HEK293 (cell line): ENCODE data around the gene NUCB1.

Source experiments
- GLI4 ChIP-seq: fragments of 450-650 bp; formaldehyde crosslinking; IDR thresholded peaks from 2 replicates; pipeline ENCODE4 v1.5.1; 2016; ENCODE audit warnings: missing biosample characterization, missing genetic modification characterization
- KLF1 ChIP-seq: fragments of 450-650 bp; formaldehyde crosslinking; IDR thresholded peaks from 2 replicates; pipeline ENCODE4 v1.5.1; 2016; ENCODE audit warnings: missing biosample characterization, missing genetic modification characterization
- KLF8 ChIP-seq: fragments of 450-650 bp; formaldehyde crosslinking; IDR thresholded peaks from 2 replicates; pipeline ENCODE4 v1.5.1; 2016; ENCODE audit warnings: missing biosample characterization, missing genetic modification characterization
- PRDM10 ChIP-seq: fragments of 450-650 bp; formaldehyde crosslinking; IDR thresholded peaks from 2 replicates; pipeline ENCODE4 v1.5.1; 2016; ENCODE audit warnings: missing biosample characterization, missing genetic modification characterization
- PRDM4 ChIP-seq: fragments of 450-650 bp; formaldehyde crosslinking; IDR thresholded peaks from 2 replicates; pipeline ENCODE4 v1.5.1; 2017; ENCODE audit warnings: missing biosample characterization, missing genetic modification characterization
- ZFP69B ChIP-seq: fragments of 450-650 bp; formaldehyde crosslinking; IDR thresholded peaks from 2 replicates; pipeline ENCODE4 v1.5.1; 2016; ENCODE audit warnings: missing biosample characterization, missing genetic modification characterization
- ZNF121 ChIP-seq: fragments of 450-650 bp; formaldehyde crosslinking; IDR thresholded peaks from 2 replicates; pipeline ENCODE4 v1.5.1; 2016; ENCODE audit warnings: missing biosample characterization, missing genetic modification characterization
- ZNF174 ChIP-seq: fragments of 450-650 bp; formaldehyde crosslinking; IDR thresholded peaks from 2 replicates; pipeline ENCODE4 v1.5.0; 2017; ENCODE audit warnings: missing biosample characterization, mild to moderate bottlenecking, missing genetic modification characterization
- ZNF214 ChIP-seq: fragments of 450-650 bp; formaldehyde crosslinking; IDR thresholded peaks from 2 replicates; pipeline ENCODE4 v1.5.1; 2017; ENCODE audit warnings: missing biosample characterization, mild to moderate bottlenecking, missing genetic modification characterization, borderline replicate concordance
- ZNF335 ChIP-seq: fragments of 450-650 bp; formaldehyde crosslinking; conservative IDR thresholded peaks from 2 replicates; pipeline ENCODE4 v1.5.1; 2016; ENCODE audit warnings: missing biosample characterization, missing genetic modification characterization
- ZNF341 ChIP-seq: fragments of 450-650 bp; formaldehyde crosslinking; IDR thresholded peaks from 2 replicates; pipeline ENCODE4; 2016; ENCODE audit warnings: low read depth, missing biosample characterization, missing genetic modification characterization
- ZNF501 ChIP-seq: fragments of 450-650 bp; formaldehyde crosslinking; IDR thresholded peaks from 2 replicates; pipeline ENCODE4 v1.5.1; 2016; ENCODE audit warnings: missing biosample characterization, missing genetic modification characterization
- ZNF624 ChIP-seq: fragments of 450-650 bp; formaldehyde crosslinking; IDR thresholded peaks from 2 replicates; pipeline ENCODE4 v1.5.1; 2017; ENCODE audit warnings: missing biosample characterization, missing genetic modification characterization
- ZNF626 ChIP-seq: fragments of 450-650 bp; sonication (Bioruptor Pico); formaldehyde crosslinking; IDR thresholded peaks from 2 replicates; pipeline ENCODE4 v1.5.1; 2018; ENCODE audit warnings: missing biosample characterization, missing genetic modification characterization, inconsistent platforms
- ZNF639 ChIP-seq: fragments of 450-650 bp; formaldehyde crosslinking; IDR thresholded peaks from 2 replicates; pipeline ENCODE4 v1.5.1; 2016; ENCODE audit warnings: missing biosample characterization, missing genetic modification characterization
- ZNF692 ChIP-seq: fragments of 450-650 bp; formaldehyde crosslinking; IDR thresholded peaks from 2 replicates; pipeline ENCODE4 v1.5.1; 2016; ENCODE audit warnings: missing biosample characterization, missing genetic modification characterization
- ZXDB ChIP-seq: fragments of 450-650 bp; formaldehyde crosslinking; IDR thresholded peaks from 2 replicates; pipeline ENCODE4 v1.5.1; 2016; ENCODE audit warnings: missing biosample characterization, missing genetic modification characterization
- TF ChIP-seq, protein P1 (sequence below): fragments of 450-650 bp; formaldehyde crosslinking; IDR thresholded peaks from 2 replicates; pipeline ENCODE4 v1.5.1; 2016; ENCODE audit warnings: missing biosample characterization, missing genetic modification characterization

NUCB1 gene

DNA sequence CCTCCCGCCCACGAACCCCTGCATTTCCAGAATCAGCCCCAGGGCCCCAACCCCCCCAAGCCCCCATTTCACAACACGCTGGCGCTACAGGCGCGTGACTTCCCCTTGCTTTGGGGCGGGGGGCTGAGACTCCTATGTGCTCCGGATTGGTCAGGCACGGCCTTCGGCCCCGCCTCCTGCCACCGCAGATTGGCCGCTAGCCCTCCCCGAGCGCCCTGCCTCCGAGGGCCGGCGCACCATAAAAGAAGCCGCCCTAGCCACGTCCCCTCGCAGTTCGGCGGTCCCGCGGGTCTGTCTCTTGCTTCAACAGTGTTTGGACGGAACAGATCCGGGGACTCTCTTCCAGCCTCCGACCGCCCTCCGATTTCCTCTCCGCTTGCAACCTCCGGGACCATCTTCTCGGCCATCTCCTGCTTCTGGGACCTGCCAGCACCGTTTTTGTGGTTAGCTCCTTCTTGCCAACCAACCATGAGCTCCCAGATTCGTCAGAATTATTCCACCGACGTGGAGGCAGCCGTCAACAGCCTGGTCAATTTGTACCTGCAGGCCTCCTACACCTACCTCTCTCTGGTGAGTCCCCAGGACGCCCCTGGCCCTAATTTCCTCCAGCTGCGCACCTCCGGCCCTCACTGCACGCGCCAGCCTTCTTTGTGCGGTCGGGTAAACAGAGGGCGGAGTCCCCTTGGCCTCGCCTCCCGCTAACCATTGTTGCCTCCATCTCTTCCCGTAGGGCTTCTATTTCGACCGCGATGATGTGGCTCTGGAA is 65.1 kb downstream of the NUCB1 start, which contains the start of gene FTL (continued):
- peak; percentile 65 for TF ChIP-seq PRDM10 (tag by site-specific recombination)
- TF ChIP-seq PRDM4 (tag by site-specific recombination) = peak; percentile 34
- peak; percentile 90 for TF ChIP-seq GLI4 (tag by site-specific recombination)
- no peak for TF ChIP-seq ZNF214
- TF ChIP-seq ZNF692 (tag by site-specific recombination) = peak; percentile 79
- TF ChIP-seq KLF8 (tag by site-specific recombination) = peak; percentile 56; the same call in 1 of the 2 replicates
- no peak; the same call in 1 of the 2 replicates for TF ChIP-seq ZNF174
- peak; percentile 63; the same call in 1 of the 2 replicates for TF ChIP-seq ZXDB (tag by site-specific recombination)
- TF ChIP-seq KLF1 (tag by site-specific recombination) = peak; percentile 25
- TF ChIP-seq ZNF624 = 0 out of 2 replicates have a peak, but pooled peaks have one; percentile 86
- TF ChIP-seq ZNF121 (tag by site-specific recombination) = peak; percentile 70; the same call in 1 of the 2 replicates
- TF ChIP-seq, protein P1, sequence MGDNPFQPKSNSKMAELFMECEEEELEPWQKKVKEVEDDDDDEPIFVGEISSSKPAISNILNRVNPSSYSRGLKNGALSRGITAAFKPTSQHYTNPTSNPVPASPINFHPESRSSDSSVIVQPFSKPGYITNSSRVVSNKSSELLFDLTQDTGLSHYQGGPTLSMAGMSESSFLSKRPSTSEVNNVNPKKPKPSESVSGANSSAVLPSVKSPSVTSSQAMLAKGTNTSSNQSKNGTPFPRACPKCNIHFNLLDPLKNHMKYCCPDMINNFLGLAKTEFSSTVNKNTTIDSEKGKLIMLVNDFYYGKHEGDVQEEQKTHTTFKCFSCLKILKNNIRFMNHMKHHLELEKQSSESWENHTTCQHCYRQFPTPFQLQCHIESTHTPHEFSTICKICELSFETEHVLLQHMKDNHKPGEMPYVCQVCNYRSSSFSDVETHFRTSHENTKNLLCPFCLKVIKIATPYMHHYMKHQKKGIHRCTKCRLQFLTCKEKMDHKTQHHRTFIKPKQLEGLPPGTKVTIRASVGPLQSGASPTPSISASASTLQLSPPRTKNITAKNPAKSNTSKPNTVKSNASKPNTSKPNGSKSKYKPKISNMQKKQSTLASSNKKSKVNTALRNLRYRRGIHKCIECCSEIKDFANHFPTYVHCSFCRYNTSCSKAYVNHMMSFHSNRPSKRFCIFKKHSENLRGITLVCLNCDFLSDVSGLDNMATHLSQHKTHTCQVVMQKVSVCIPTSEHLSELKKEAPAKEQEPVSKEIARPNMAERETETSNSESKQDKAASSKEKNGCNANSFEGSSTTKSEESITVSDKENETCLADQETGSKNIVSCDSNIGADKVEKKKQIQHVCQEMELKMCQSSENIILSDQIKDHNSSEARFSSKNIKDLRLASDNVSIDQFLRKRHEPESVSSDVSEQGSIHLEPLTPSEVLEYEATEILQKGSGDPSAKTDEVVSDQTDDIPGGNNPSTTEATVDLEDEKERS (tag by site-specific recombination) = 0 out of 2 replicates have a peak, but pooled peaks have one; percentile 11
- no peak for TF ChIP-seq ZNF626 (tag by site-specific recombination)
- peak; percentile 76; the same call in 1 of the 2 replicates for TF ChIP-seq ZFP69B (tag by site-specific recombination)
- peak; percentile 93; the same call in 1 of the 2 replicates for TF ChIP-seq ZNF501 (tag by site-specific recombination)
- peak; percentile 31; the same call in 1 of the 2 replicates for TF ChIP-seq ZNF639 (tag by site-specific recombination)
- 0 out of 2 replicates have a peak, but pooled peaks have one; percentile 7 for TF ChIP-seq ZNF335 (tag by site-specific recombination)
- TF ChIP-seq ZNF341 (tag by site-specific recombination) = peak; percentile 8; the same call in 1 of the 2 replicates
